ENCODE data around the gene MPST.

DNA sequence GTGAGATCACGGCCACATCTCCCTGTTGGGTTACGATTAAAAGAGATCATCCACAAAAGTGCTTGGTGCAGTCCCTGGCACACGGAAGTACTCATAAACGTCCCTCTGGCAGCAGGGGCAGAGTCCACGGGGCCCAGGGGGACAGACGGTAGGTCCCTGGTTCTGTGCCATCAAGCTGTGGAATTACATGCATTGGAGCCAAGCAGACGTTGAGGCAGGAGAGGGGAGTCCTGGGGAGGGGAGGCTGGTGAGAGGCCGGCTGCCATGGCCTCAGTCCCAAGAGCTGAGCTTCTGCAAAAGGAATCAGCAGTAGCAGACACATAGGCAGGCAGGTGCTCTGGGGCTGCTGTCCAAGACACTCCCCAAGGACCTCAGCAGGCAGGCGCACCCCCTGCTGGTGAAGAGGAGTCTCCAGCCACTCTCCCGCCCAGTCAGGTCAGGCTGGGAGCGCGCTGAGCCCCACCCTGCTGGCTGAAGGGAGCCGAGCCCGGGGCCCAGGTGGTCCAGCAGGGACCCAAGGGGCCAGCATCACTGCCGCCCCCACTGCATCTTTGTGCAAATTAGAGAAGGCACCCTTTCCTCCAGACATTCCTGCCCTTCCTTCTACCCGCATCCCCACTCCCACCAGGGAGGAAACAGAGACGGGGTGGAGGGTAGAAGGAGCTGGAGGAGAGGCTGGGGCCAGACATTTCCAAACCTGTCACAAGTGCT lies 24.4 kb downstream of the MPST start:
- TF ChIP-seq, protein P1, sequence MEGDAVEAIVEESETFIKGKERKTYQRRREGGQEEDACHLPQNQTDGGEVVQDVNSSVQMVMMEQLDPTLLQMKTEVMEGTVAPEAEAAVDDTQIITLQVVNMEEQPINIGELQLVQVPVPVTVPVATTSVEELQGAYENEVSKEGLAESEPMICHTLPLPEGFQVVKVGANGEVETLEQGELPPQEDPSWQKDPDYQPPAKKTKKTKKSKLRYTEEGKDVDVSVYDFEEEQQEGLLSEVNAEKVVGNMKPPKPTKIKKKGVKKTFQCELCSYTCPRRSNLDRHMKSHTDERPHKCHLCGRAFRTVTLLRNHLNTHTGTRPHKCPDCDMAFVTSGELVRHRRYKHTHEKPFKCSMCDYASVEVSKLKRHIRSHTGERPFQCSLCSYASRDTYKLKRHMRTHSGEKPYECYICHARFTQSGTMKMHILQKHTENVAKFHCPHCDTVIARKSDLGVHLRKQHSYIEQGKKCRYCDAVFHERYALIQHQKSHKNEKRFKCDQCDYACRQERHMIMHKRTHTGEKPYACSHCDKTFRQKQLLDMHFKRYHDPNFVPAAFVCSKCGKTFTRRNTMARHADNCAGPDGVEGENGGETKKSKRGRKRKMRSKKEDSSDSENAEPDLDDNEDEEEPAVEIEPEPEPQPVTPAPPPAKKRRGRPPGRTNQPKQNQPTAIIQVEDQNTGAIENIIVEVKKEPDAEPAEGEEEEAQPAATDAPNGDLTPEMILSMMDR (IDR thresholded peaks at IDR 0.05), result peak; percentile 62 to 86 (median 76)
- TF ChIP-seq POLR2A (IDR thresholded peaks at IDR 0.05), result no peak
